HEK293 (cell line): Measurements from ENCODE around the gene NCAN.

Experiments
- CTCF ChIP-seq: fragments of 450-650 bp; formaldehyde crosslinking; IDR thresholded peaks from 2 replicates; pipeline ENCODE4 v1.5.1; 2016; ENCODE audit warnings: missing biosample characterization, missing genetic modification characterization
- REST ChIP-seq: fragments of 450-650 bp; formaldehyde crosslinking; IDR thresholded peaks from 2 replicates; pipeline ENCODE4 v1.5.1; 2016; ENCODE audit warnings: missing biosample characterization, missing genetic modification characterization
- ZNF19 ChIP-seq: fragments of 450-650 bp; formaldehyde crosslinking; IDR thresholded peaks from 2 replicates; pipeline ENCODE4; 2016; ENCODE audit warnings: missing biosample characterization, missing genetic modification characterization, low read depth
- ZNF24 ChIP-seq: fragments of 450-650 bp; formaldehyde crosslinking; IDR thresholded peaks from 2 replicates; pipeline ENCODE4 v1.5.1; 2016; ENCODE audit warnings: missing biosample characterization, missing genetic modification characterization
- ZNF776 ChIP-seq: fragments of 450-650 bp; formaldehyde crosslinking; IDR thresholded peaks from 2 replicates; pipeline ENCODE4 v1.5.0; 2017; ENCODE audit warnings: missing biosample characterization, missing genetic modification characterization, borderline replicate concordance
- ZSCAN23 ChIP-seq: fragments of 450-650 bp; formaldehyde crosslinking; IDR thresholded peaks from 2 replicates; pipeline ENCODE4 v1.5.1; 2016; ENCODE audit warnings: missing biosample characterization, missing genetic modification characterization

- TF ChIP-seq ZNF24 (no peak), REST (tag by site-specific recombination) (no peak), ZNF776 (tag by site-specific recombination) (no peak), ZSCAN23 (tag by site-specific recombination) (no peak), CTCF (tag by site-specific recombination) (no peak), ZNF19 (tag by site-specific recombination) (no peak)
These were observed 64.6 kb downstream of the NCAN start for GRCh38 chr19:19276386-19276785.
